Mucosa of rectum (tissue), 2 donors: ENCODE results near the gene ATP1A3.
"Not testable (repeated sequence)": the region's sequence is repeated elsewhere in the genome, so short reads cannot be mapped to it uniquely, and the experiment has no call there.

ENCODE experiments used
- H3K27ac ChIP-seq, 2 donors: one replicate each; pipeline ENCODE4 v1.7.0; 2013; ENCODE audit warnings: inconsistent platforms in 2 of 2, low read depth in 2 of 2, low read length in 2 of 2
- H3K27me3 ChIP-seq, 2 donors: one replicate each; pipeline ENCODE4 v1.7.0; 2013; ENCODE audit warnings: low read length in 2 of 2; ENCODE audit not compliant: control insufficient read depth in 2 of 2, insufficient read depth in 2 of 2
- H3K36me3 ChIP-seq, 2 donors: one replicate each; pipeline ENCODE4 v1.7.0; 2013; ENCODE audit warnings: low read length in 2 of 2; ENCODE audit not compliant: control insufficient read depth in 2 of 2, insufficient read depth in 2 of 2
- H3K4me1 ChIP-seq, 2 donors: one replicate each; pipeline ENCODE4 v1.7.0; 2013; ENCODE audit warnings: low read length in 2 of 2, mild to moderate bottlenecking in 1 of 2; ENCODE audit not compliant: control insufficient read depth in 2 of 2, insufficient read depth in 2 of 2
- H3K4me3 ChIP-seq, 2 donors: one replicate each; pipeline ENCODE4 v1.7.0; 2013; ENCODE audit warnings: low read length in 2 of 2
- H3K9ac ChIP-seq, 2 donors: one replicate each; pipeline ENCODE4 v1.7.0; 2013; ENCODE audit warnings: low read length in 2 of 2, low read depth in 1 of 2, mild to moderate bottlenecking in 1 of 2
- H3K9me3 ChIP-seq, 2 donors: one replicate each; pipeline ENCODE4 v1.7.0; 2013; ENCODE audit warnings: low read length in 2 of 2; ENCODE audit not compliant: control insufficient read depth in 2 of 2
- donor health status: healthy.
- donor health status: Normal muscosa, but diverticular disease.

Gene ATP1A3

GRCh38 chr19:41997121-41997850 is 3.3 kb upstream of the ATP1A3 start:
- Histone ChIP-seq H3K9ac (no peak overlapping the region), H3K27me3 (peaks cover 48 to 63% of the 10 kb centered on the region in 2 donors), H3K4me3 (no peak overlapping the region), H3K36me3 (no peaks in the 10 kb centered on the region), H3K27ac (no peak overlapping the region), H3K9me3 (no peaks in the 10 kb centered on the region), H3K4me1 (peaks cover 0 to 4% of the 10 kb centered on the region in 2 donors)

GRCh38 chr19:41995959-41996797 is 2.1 kb upstream of the ATP1A3 start:
- Histone ChIP-seq H3K27ac (no peak overlapping the region), H3K36me3 (no peaks in the 10 kb centered on the region), H3K9ac (no peak overlapping the region), H3K27me3 (peaks cover 48 to 62% of the 10 kb centered on the region in 2 donors), H3K9me3 (no peaks in the 10 kb centered on the region), H3K4me3 (no peak overlapping the region), H3K4me1 (peaks cover 0 to 4% of the 10 kb centered on the region in 2 donors)

GRCh38 chr19:41994994-41995958 is 1.2 kb upstream of the ATP1A3 start:
- Histone ChIP-seq H3K36me3 (no peaks in the 10 kb centered on the region), H3K9ac (no peak overlapping the region), H3K27ac (no peak overlapping the region), H3K27me3 (peaks cover 40 to 55% of the 10 kb centered on the region in 2 donors), H3K4me1 (peaks cover 0 to 4% of the 10 kb centered on the region in 2 donors), H3K9me3 (no peaks in the 10 kb centered on the region), H3K4me3 (no peak overlapping the region)

- no peaks in the 10 kb centered on the region for H3K9me3 ChIP-seq
- H3K27me3 ChIP-seq: peaks cover 34 to 48% of the 10 kb centered on the region in 2 donors
- H3K4me3 ChIP-seq: no peak overlapping the region
- H3K9ac ChIP-seq: no peak overlapping the region
- no peak overlapping the region for H3K27ac ChIP-seq
- no peaks in the 10 kb centered on the region for H3K36me3 ChIP-seq
- H3K4me1 ChIP-seq: peaks cover 0 to 4% of the 10 kb centered on the region in 2 donors
Observed at GRCh38 chr19:41994521-41994971, 516 bp upstream of the ATP1A3 start.

GRCh38 chr19:41991925-41992569 is 2.0 kb downstream of the ATP1A3 start:
- H3K36me3 ChIP-seq, H3K9ac ChIP-seq, H3K27ac ChIP-seq, H3K4me3 ChIP-seq, H3K4me1 ChIP-seq, H3K9me3 ChIP-seq: not testable (repeated sequence)
- H3K27me3 ChIP-seq: peaks cover 28 to 35% of the 10 kb centered on the region in 2 donors

GRCh38 chr19:41991025-41991424 is 3.0 kb downstream of the ATP1A3 start:
- Histone ChIP-seq H3K27ac (no peak overlapping the region), H3K4me1 (peaks cover 0 to 4% of the 10 kb centered on the region in 2 donors), H3K9ac (no peak overlapping the region), H3K27me3 (peaks cover 21 to 28% of the 10 kb centered on the region in 2 donors), H3K9me3 (no peaks in the 10 kb centered on the region), H3K4me3 (no peak overlapping the region), H3K36me3 (no peaks in the 10 kb centered on the region)

GRCh38 chr19:41990615-41991014 is 3.4 kb downstream of the ATP1A3 start:
- Histone ChIP-seq H3K4me3 (no peak overlapping the region), H3K27me3 (peaks cover 17 to 24% of the 10 kb centered on the region in 2 donors), H3K27ac (no peak overlapping the region), H3K4me1 (peaks cover 0 to 4% of the 10 kb centered on the region in 2 donors), H3K9me3 (no peaks in the 10 kb centered on the region), H3K9ac (no peak overlapping the region), H3K36me3 (no peaks in the 10 kb centered on the region)

- no peak overlapping the region for H3K4me3 ChIP-seq
- no peaks in the 10 kb centered on the region for H3K36me3 ChIP-seq
- H3K9me3 ChIP-seq: no peaks in the 10 kb centered on the region
- no peak overlapping the region for H3K27ac ChIP-seq
- peaks cover 13 to 18% of the 10 kb centered on the region in 2 donors for H3K27me3 ChIP-seq
- H3K4me1 ChIP-seq: peaks cover 0 to 4% of the 10 kb centered on the region in 2 donors
- no peak overlapping the region for H3K9ac ChIP-seq
Observed at GRCh38 chr19:41990028-41990427, 4.0 kb downstream of the ATP1A3 start.

GRCh38 chr19:41988947-41989346 is 5.1 kb downstream of the ATP1A3 start:
- Histone ChIP-seq H3K4me3 (no peak overlapping the region), H3K4me1 (peaks cover 0 to 4% of the 10 kb centered on the region in 2 donors), H3K9ac (no peak overlapping the region), H3K27me3 (peaks cover 7 to 13% of the 10 kb centered on the region in 2 donors), H3K27ac (no peak overlapping the region), H3K36me3 (no peaks in the 10 kb centered on the region), H3K9me3 (no peaks in the 10 kb centered on the region)
